ENCODE results near the gene CAMTA1. TPM values are rescaled to one million over a fixed set of nuclear protein-coding genes. Genes with fewer than 3 reads are reported as not detected.

CAMTA1 gene
- total RNA-seq, 1 donor from 2014 or later, result 99.0 TPM

- Mint-ChIP-seq H3K4me1 (ENCODE audit: low read depth) (peaks cover 13% of the 10 kb centered on the region), H3K27me3 (no peaks in the 10 kb centered on the region), H3K4me3 (ENCODE audit: low read depth) (no peak overlapping the region), H3K36me3 (ENCODE audit: insufficient read depth) (no peaks in the 10 kb centered on the region), H3K9me3 (ENCODE audit: low read depth) (no peaks in the 10 kb centered on the region), H3K27ac (no peak overlapping the region)
- TF ChIP-seq CTCF (IDR thresholded peaks at IDR 0.05; ENCODE audit: unreplicated experiment), result no peak
- DNase-seq (ENCODE audit: low spot score, unreplicated experiment), result no peak
Measured at GRCh38 chr1:6891781-6892579, 106.7 kb downstream of the CAMTA1 start.

- DNase-seq (ENCODE audit: low spot score, unreplicated experiment), result no peak
- TF ChIP-seq CTCF (IDR thresholded peaks at IDR 0.05; ENCODE audit: unreplicated experiment), result no peak
- no peaks in the 10 kb centered on the region for H3K9me3 Mint-ChIP-seq (ENCODE audit: low read depth)
- H3K27me3 Mint-ChIP-seq, result no peaks in the 10 kb centered on the region
- H3K4me1 Mint-ChIP-seq (ENCODE audit: low read depth), result peaks cover 21% of the 10 kb centered on the region
- no peaks in the 10 kb centered on the region for H3K36me3 Mint-ChIP-seq (ENCODE audit: insufficient read depth)
- no peak overlapping the region for H3K4me3 Mint-ChIP-seq (ENCODE audit: low read depth)
- peak overlapping the region; percentile 18 for H3K27ac Mint-ChIP-seq
Measured at GRCh38 chr1:6893388-6893787, 108.1 kb downstream of the CAMTA1 start.

- DNase-seq (ENCODE audit: low spot score, unreplicated experiment), result no peak
Measured at GRCh38 chr1:6897138-6897537, 111.9 kb downstream of the CAMTA1 start.

GRCh38 chr1:6898974-6899539 is 113.8 kb downstream of the CAMTA1 start:
- no peak for DNase-seq (ENCODE audit: low spot score, unreplicated experiment)
- Mint-ChIP-seq H3K9me3 (ENCODE audit: low read depth) (no peaks in the 10 kb centered on the region), H3K27me3 (no peaks in the 10 kb centered on the region), H3K36me3 (ENCODE audit: insufficient read depth) (peaks cover under 1% of the 10 kb centered on the region), H3K4me3 (ENCODE audit: low read depth) (no peak overlapping the region), H3K4me1 (ENCODE audit: low read depth) (peaks cover 13% of the 10 kb centered on the region), H3K27ac (no peak overlapping the region)
- TF ChIP-seq CTCF (IDR thresholded peaks at IDR 0.05; ENCODE audit: unreplicated experiment), result no peak

More at GRCh38 chr1:6897138-6897537, 111.9 kb downstream of the CAMTA1 start:
- H3K4me3 Mint-ChIP-seq (ENCODE audit: low read depth), result no peak overlapping the region
- no peaks in the 10 kb centered on the region for H3K9me3 Mint-ChIP-seq (ENCODE audit: low read depth)
- peaks cover 21% of the 10 kb centered on the region for H3K4me1 Mint-ChIP-seq (ENCODE audit: low read depth)
- H3K27me3 Mint-ChIP-seq, result no peaks in the 10 kb centered on the region
- TF ChIP-seq CTCF (IDR thresholded peaks at IDR 0.05; ENCODE audit: unreplicated experiment), result no peak
- H3K36me3 Mint-ChIP-seq (ENCODE audit: insufficient read depth), result no peaks in the 10 kb centered on the region
- no peak overlapping the region for H3K27ac Mint-ChIP-seq

- no peak for DNase-seq (ENCODE audit: low spot score, unreplicated experiment)
- no peak for TF ChIP-seq CTCF (IDR thresholded peaks at IDR 0.05; ENCODE audit: unreplicated experiment)
- H3K4me1 Mint-ChIP-seq (ENCODE audit: low read depth), result peaks cover 10% of the 10 kb centered on the region
- no peaks in the 10 kb centered on the region for H3K9me3 Mint-ChIP-seq (ENCODE audit: low read depth)
- H3K27ac Mint-ChIP-seq, result no peak overlapping the region
- no peaks in the 10 kb centered on the region for H3K27me3 Mint-ChIP-seq
- H3K4me3 Mint-ChIP-seq (ENCODE audit: low read depth), result no peak overlapping the region
- H3K36me3 Mint-ChIP-seq (ENCODE audit: insufficient read depth), result peaks cover 3% of the 10 kb centered on the region
Measured at GRCh38 chr1:6899621-6900020, 114.4 kb downstream of the CAMTA1 start.

Data from progenitor cell of endocrine pancreas (in vitro differentiated cells).